Measurements from ENCODE around the gene RNF212. TPM values are rescaled to one million over a fixed set of nuclear protein-coding genes. Genes with fewer than 3 reads are reported as not detected.

RNF212 gene
- total RNA-seq, 1 donor from 2014 or later = not detected

- Histone ChIP-seq H3K27ac (no peak overlapping the region), H3K9me3 (no peaks in the 10 kb centered on the region), H3K4me3 (no peak overlapping the region), H3K4me1 (peaks cover 17 to 23% of the 10 kb centered on the region in 2 donors), H3K36me3 (peaks cover 9 to 13% of the 10 kb centered on the region in 2 donors), H3K27me3 (no peaks in the 10 kb centered on the region)
- intact Hi-C loops (cut with DNase I) = no loop called here
- DNase-seq (ENCODE audit: low spot score in 2 of 2) = no peak
- no peak for TF ChIP-seq CTCF (IDR thresholded peaks at IDR 0.05)
Observed at GRCh38 chr4:1029529-1029928, 83.8 kb downstream of the RNF212 start.

DNA sequence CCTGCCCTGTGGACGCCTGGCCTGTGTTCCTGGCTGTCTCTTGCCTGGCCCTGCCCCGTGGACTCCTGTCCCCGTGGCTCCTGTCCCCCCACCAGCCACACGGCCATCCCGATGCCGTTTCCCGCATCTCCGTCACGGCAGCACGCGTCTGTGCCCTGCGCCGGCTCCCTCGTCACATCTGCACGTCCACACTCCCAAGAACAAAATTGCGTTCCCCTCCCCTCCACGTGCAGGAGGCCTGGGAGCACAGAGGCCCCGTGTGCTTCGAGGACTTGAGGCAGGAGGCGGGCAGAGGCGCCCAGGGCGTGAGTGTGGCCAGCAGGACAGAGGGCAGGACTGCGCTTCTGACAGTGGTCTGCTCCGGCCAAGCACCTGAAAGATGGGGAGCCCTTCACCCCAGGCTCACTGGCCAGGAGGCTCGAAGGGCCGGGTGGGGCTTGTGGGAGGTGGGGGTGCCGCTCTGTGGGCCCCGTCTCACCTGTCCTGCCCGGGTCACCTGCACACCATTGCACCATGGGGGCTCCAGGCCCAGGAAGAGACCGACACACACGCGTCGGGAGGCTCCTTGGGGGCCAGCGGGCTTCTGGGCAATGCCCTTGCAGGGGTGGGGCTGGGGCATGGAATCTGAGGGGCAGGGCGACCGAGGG, 84.7 kb downstream of the RNF212 start:
- intact Hi-C loops (cut with DNase I) = no loop called here
- H3K9me3 ChIP-seq = no peaks in the 10 kb centered on the region
- H3K27me3 ChIP-seq = no peaks in the 10 kb centered on the region
- no peak overlapping the region for H3K27ac ChIP-seq
- peaks cover 11 to 19% of the 10 kb centered on the region in 2 donors for H3K36me3 ChIP-seq
- TF ChIP-seq CTCF (IDR thresholded peaks at IDR 0.05) = no peak
- no peak overlapping the region for H3K4me3 ChIP-seq
- H3K4me1 ChIP-seq = peaks cover 11 to 16% of the 10 kb centered on the region in 2 donors
- DNase-seq (ENCODE audit: low spot score in 2 of 2) = no peak

- no peak for TF ChIP-seq CTCF (IDR thresholded peaks at IDR 0.05)
- no peaks in the 10 kb centered on the region for H3K27me3 ChIP-seq
- peaks cover 11 to 26% of the 10 kb centered on the region in 2 donors for H3K36me3 ChIP-seq
- H3K27ac ChIP-seq = no peak overlapping the region
- peaks cover 3 to 7% of the 10 kb centered on the region in 2 donors for H3K4me1 ChIP-seq
- H3K9me3 ChIP-seq = no peaks in the 10 kb centered on the region
- DNase-seq (ENCODE audit: low spot score in 2 of 2) = no peak
- H3K4me3 ChIP-seq = no peak overlapping the region
- intact Hi-C loops (cut with DNase I) = no loop called here
Observed at GRCh38 chr4:1027915-1028238, 85.5 kb downstream of the RNF212 start.

- Histone ChIP-seq H3K27me3 (no peaks in the 10 kb centered on the region), H3K4me1 (peaks cover 0 to 4% of the 10 kb centered on the region in 2 donors), H3K4me3 (no peak overlapping the region), H3K27ac (no peak overlapping the region), H3K9me3 (no peaks in the 10 kb centered on the region), H3K36me3 (peaks cover 11 to 29% of the 10 kb centered on the region in 2 donors)
- DNase-seq (ENCODE audit: low spot score in 2 of 2) = no peak
- intact Hi-C loops (cut with DNase I) = no loop called here
- TF ChIP-seq CTCF (IDR thresholded peaks at IDR 0.05) = no peak
Observed at GRCh38 chr4:1027219-1027914, 86.0 kb downstream of the RNF212 start.

DNA sequence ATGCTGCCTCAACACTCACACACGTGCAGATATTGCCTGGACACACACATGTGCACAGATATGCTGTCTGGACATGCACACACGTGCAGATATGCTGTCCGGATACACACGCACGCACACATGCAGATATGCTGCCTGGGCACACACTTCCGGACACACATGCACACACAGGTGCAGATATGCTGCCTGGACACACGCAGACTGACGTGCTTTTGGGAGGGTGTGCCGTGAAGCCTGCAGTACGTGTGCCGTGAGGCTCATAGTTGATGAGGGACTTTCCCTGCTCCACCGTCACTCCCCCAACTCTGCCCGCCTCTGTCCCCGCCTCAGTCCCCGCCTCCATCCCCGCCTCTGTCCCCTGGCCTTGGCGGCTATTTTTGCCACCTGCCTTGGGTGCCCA, 87.2 kb downstream of the RNF212 start:
- DNase-seq (ENCODE audit: low spot score in 2 of 2) = no peak
- Histone ChIP-seq H3K27ac (no peak overlapping the region), H3K9me3 (no peaks in the 10 kb centered on the region), H3K4me3 (no peak overlapping the region), H3K4me1 (no peaks in the 10 kb centered on the region), H3K36me3 (peaks cover 14 to 33% of the 10 kb centered on the region in 2 donors), H3K27me3 (no peaks in the 10 kb centered on the region)
- TF ChIP-seq CTCF (IDR thresholded peaks at IDR 0.05) = no peak
- intact Hi-C loops (cut with DNase I) = no loop called here
